GM18505 (cell line): ENCODE data around the gene SSH2.

Experiments used
- ATAC-seq: cut with Tn5 transposase; IDR thresholded peaks from one replicate; pipeline ENCODE4 v1.9.1; 2021; ENCODE audit not compliant: unreplicated experiment
- POLR2A ChIP-seq: IDR thresholded peaks from 4 replicates; pipeline ENCODE4 v1.6.1; 2011; ENCODE audit warnings: borderline replicate concordance; ENCODE audit not compliant: insufficient read depth, insufficient read length; ENCODE audit errors: extremely low read depth

SSH2 gene

GRCh38 chr17:29778956-29779811 is 150.8 kb downstream of the SSH2 start:
- ATAC-seq = peak; percentile 55
- TF ChIP-seq POLR2A = no peak

- ATAC-seq = no peak
- TF ChIP-seq POLR2A = no peak
Measured at GRCh38 chr17:29777663-29778062, 152.4 kb downstream of the SSH2 start.

- no peak for TF ChIP-seq POLR2A
- no peak for ATAC-seq
Measured at GRCh38 chr17:29776026-29776425, 154.0 kb downstream of the SSH2 start.

GRCh38 chr17:29772981-29773380 is 157.0 kb downstream of the SSH2 start:
- ATAC-seq = no peak
- TF ChIP-seq POLR2A = no peak

GRCh38 chr17:29771546-29771945 is 158.5 kb downstream of the SSH2 start:
- no peak for TF ChIP-seq POLR2A

GRCh38 chr17:29769225-29769624 is 160.8 kb downstream of the SSH2 start:
- TF ChIP-seq POLR2A = no peak
- no peak for ATAC-seq

More at GRCh38 chr17:29771546-29771945, 158.5 kb downstream of the SSH2 start:
- ATAC-seq = no peak

GRCh38 chr17:29766796-29767327 is 163.2 kb downstream of the SSH2 start:
- TF ChIP-seq POLR2A = no peak
- no peak for ATAC-seq

GRCh38 chr17:29764748-29765147 is 165.3 kb downstream of the SSH2 start:
- no peak for ATAC-seq
- no peak for TF ChIP-seq POLR2A

GRCh38 chr17:29764217-29764616 is 165.8 kb downstream of the SSH2 start:
- no peak for TF ChIP-seq POLR2A
- ATAC-seq = no peak

- no peak for TF ChIP-seq POLR2A
- ATAC-seq = no peak
Measured at GRCh38 chr17:29763273-29763672, 166.8 kb downstream of the SSH2 start.

GRCh38 chr17:29761040-29761761 is 168.8 kb downstream of the SSH2 start:
- ATAC-seq = peak; percentile 79
- peak; percentile 86 for TF ChIP-seq POLR2A

GRCh38 chr17:29760279-29761039 is 169.6 kb downstream of the SSH2 start:
- TF ChIP-seq POLR2A = peak; percentile 33
- ATAC-seq = no peak

GRCh38 chr17:29758255-29758654 is 171.8 kb downstream of the SSH2 start:
- ATAC-seq = no peak
- TF ChIP-seq POLR2A = no peak

GRCh38 chr17:29757788-29758187 is 172.2 kb downstream of the SSH2 start:
- no peak for ATAC-seq
- TF ChIP-seq POLR2A = no peak

- ATAC-seq = no peak
- TF ChIP-seq POLR2A = no peak
Measured at GRCh38 chr17:29753845-29754439, 176.1 kb downstream of the SSH2 start.
